ENCODE results near the gene CD40.

The CD40 gene

GRCh38 chr20:46117704-46118467, at the start of gene CD40:
TSS of gene CD40 (plus strand) at chr20:46118314. CDS start at chr20:46118344, 30 bp downstream.
- TF ChIP-seq ZNF274 (IDR thresholded peaks at IDR 0.05; ENCODE audit: low read depth, low read length): no peak
- peak within 1 kb of the TSS; percentile 67 for H3K4me3 ChIP-seq (ENCODE audit: low read length)

GRCh38 chr20:46070215-46070900, 47.8 kb upstream of the CD40 start:
- no peak overlapping the region for H3K4me3 ChIP-seq (ENCODE audit: low read length)
- no peak for TF ChIP-seq ZNF274 (IDR thresholded peaks at IDR 0.05; ENCODE audit: low read depth, low read length)

DNA sequence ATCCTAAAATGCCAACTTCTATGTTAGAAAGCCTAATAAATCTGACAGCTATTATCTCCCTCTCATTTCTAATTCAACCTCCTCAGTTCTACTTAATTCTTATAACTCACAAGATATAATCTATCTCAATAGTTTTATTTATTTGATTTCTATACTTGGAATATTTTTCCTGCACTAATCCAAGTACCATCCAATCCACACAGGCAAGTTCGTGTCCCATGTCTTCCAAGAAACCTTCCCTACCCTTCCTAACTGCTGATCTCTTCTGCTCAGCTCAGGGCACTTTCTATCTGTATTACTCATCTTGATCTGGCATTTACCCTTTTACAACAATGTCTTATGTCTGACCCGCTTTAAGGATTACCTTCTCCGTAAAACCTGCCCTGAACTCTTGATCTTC, 46.5 kb upstream of the CD40 start:
- no peak overlapping the region for H3K4me3 ChIP-seq (ENCODE audit: low read length)
- no peak for TF ChIP-seq ZNF274 (IDR thresholded peaks at IDR 0.05; ENCODE audit: low read depth, low read length)

DNA sequence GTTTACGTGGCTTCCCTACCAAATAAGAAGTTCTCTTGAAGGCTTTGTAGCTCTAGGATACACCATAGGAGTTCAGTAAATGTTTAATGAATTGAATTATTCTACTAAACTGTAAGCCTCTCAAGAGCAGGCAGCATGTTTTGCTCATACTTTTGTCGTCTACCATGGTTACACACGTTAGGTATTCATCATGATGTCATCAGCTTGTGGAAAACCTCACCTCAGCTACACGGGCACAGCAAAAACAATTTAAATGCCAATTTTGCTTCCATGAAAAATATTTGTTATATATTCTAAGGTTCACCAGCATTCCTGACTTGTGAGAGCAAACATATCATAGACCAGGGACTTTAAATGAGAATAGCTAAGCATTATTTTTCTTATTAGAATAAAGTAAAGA, 45.1 kb upstream of the CD40 start:
- H3K4me3 ChIP-seq (ENCODE audit: low read length): no peak overlapping the region
- TF ChIP-seq ZNF274 (IDR thresholded peaks at IDR 0.05; ENCODE audit: low read depth, low read length): no peak

DNA sequence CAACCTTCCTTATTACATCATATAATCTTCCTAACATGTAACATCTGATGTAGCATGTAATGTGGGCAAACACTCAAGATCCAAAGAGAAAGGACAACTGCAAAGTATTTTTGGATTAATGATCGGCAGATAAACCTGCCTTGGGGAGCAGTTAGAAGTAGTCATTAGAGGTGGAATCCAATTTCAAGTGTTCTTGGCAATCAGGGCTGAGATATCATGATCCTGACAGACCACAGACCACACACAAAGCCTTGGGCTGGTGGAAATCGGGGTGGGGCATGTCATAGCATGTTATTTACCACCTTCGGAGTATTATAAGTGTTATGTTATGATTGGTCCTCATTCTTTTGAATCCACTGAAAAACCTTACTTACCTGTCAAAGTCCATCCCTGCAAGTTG, 44.7 kb upstream of the CD40 start:
- TF ChIP-seq ZNF274 (IDR thresholded peaks at IDR 0.05; ENCODE audit: low read depth, low read length): no peak

GRCh38 chr20:46074006-46074405, 44.1 kb upstream of the CD40 start:
- no peak overlapping the region for H3K4me3 ChIP-seq (ENCODE audit: low read length)
- no peak for TF ChIP-seq ZNF274 (IDR thresholded peaks at IDR 0.05; ENCODE audit: low read depth, low read length)

More for the DNA sequence above, 44.7 kb upstream of the CD40 start:
- H3K4me3 ChIP-seq (ENCODE audit: low read length): no peak overlapping the region

DNA sequence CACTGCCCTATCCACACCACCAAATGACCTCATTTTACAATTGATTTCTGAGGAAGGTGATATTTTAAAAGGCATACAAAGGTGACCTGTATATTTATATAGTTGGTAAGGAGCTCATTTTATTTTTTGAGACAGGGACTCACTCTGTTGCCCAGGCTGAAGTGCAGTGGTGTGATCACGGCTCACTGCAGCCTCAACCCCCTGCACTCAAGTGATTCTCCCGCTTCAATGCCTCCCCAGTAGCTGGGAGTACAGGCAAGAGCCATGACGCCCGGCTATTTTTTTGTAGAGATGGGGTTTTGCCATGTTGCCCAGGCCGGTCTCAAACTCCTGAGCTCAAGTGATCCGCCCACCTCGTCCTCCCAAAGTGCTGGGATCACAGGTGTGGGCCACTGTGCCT, 41.3 kb upstream of the CD40 start:
- no peak for TF ChIP-seq ZNF274 (IDR thresholded peaks at IDR 0.05; ENCODE audit: low read depth, low read length)
- H3K4me3 ChIP-seq (ENCODE audit: low read length): no peak overlapping the region

DNA sequence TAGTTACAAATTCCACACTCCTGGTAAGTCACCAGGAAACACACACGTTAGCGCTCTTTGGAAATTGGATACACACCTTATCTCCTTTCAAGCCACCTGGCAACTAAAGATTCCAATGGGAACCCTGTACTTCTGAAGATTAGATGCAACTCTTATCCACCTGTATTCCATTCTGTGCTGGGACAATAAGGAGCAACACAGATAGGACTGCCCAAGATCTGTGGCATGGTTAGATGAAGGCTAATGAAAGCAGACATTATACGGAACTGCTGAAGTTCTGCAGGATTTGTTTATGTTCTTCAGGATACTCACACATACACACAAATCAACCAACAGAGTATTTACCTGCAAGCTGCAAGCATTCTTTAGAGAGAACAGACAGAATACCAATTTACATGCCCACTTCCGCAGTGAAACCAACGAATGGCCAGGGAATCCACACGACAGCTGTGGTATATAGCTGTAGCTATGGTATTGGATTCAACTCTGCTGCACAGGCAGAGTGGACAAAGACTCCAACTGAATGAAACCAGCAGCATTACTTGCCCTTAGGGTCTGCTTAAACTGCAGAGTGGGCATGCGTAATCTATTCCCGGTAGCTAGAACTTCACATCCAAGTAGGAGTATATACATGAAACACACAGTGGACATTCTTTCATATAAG, 40.3 kb upstream of the CD40 start:
- TF ChIP-seq ZNF274 (IDR thresholded peaks at IDR 0.05; ENCODE audit: low read depth, low read length): no peak
- H3K4me3 ChIP-seq (ENCODE audit: low read length): no peak overlapping the region

GRCh38 chr20:46078954-46079353, 39.2 kb upstream of the CD40 start:
- no peak overlapping the region for H3K4me3 ChIP-seq (ENCODE audit: low read length)
- TF ChIP-seq ZNF274 (IDR thresholded peaks at IDR 0.05; ENCODE audit: low read depth, low read length): no peak

DNA sequence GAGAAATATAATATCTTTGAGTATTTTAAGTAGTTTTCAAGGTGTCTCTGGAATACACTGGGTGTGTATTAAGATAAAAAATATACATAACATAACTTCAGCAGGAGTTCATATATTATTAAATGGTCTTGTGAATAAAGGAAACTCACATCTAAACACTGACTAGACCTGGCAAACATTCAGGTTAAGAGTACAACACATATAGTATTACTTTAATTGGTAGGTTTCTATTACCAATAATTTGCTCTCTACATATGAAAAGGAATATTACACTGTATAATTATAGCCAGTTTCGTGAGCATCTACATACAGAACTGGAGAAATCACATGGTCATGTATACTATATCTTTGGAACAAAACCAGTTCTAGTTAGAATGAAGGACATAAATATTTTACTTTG, 37.0 kb upstream of the CD40 start:
- no peak for TF ChIP-seq ZNF274 (IDR thresholded peaks at IDR 0.05; ENCODE audit: low read depth, low read length)

GRCh38 chr20:46083101-46083500, 35.0 kb upstream of the CD40 start:
- no peak for TF ChIP-seq ZNF274 (IDR thresholded peaks at IDR 0.05; ENCODE audit: low read depth, low read length)
- H3K4me3 ChIP-seq (ENCODE audit: low read length): no peak overlapping the region

More for the DNA sequence above, 37.0 kb upstream of the CD40 start:
- H3K4me3 ChIP-seq (ENCODE audit: low read length): no peak overlapping the region

- no peak for TF ChIP-seq ZNF274 (IDR thresholded peaks at IDR 0.05; ENCODE audit: low read depth, low read length)
- H3K4me3 ChIP-seq (ENCODE audit: low read length): no peak overlapping the region
Observed at GRCh38 chr20:46083531-46084061, 34.5 kb upstream of the CD40 start.

- H3K4me3 ChIP-seq (ENCODE audit: low read length): no peak overlapping the region
- TF ChIP-seq ZNF274 (IDR thresholded peaks at IDR 0.05; ENCODE audit: low read depth, low read length): no peak
Observed at GRCh38 chr20:46084805-46085178, 33.3 kb upstream of the CD40 start.

DNA sequence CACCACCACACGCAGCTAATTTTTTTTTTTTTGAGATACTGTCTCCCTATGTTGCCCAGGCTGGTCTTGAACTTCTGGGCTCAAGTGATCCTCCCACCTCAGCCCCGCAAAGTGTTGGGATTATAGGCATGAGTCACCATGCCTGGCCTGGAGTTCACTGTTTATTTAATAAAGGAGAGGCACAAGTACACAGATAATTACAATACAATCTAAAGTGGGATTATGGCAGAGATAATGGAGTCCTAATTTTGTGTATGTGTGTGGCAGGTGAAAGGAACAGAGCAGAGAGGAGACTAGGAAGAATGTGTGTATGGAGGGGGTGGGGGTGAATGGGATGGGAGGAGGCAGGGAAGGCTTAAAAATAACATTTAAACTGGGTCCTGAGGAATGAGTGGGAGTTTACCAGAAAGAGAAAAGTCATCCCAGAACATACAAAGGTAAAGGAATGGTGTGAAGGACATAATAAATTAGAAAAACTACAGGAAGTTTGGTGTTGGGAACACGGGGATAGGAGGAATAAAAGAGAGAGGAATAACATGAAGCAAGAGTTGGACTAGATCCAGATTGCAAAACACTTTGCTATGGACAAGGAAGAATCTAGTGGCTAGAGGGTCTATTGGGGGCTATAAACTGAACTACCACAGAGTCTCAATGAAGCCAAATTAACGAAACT, 32.8 kb upstream of the CD40 start:
- H3K4me3 ChIP-seq (ENCODE audit: low read length): no peak overlapping the region
- TF ChIP-seq ZNF274 (IDR thresholded peaks at IDR 0.05; ENCODE audit: low read depth, low read length): no peak
